Thyroid gland (tissue), 4 donors: Measurements from ENCODE around the gene BSN.

Experiments
- POLR2A ChIP-seq, 2 donors: fragments of 450-650 bp; IDR thresholded peaks; one replicate each; pipeline ENCODE4 v1.6.1; 2017; ENCODE audit warnings: antibody characterized with exemption in 2 of 2, mild to moderate bottlenecking in 2 of 2, moderate library complexity in 1 of 2
- TF ChIP-seq, protein P1 (sequence below), 6 experiments: fragments of 200-600 bp in 3 of 6; fragments of 450-650 bp in 3 of 6; sonication (generic) in 3 of 6; IDR thresholded peaks; one replicate each; pipeline ENCODE4 v1.5.1; 2016 to 2019; ENCODE audit warnings: antibody characterized with exemption in 6 of 6, mild to moderate bottlenecking in 2 of 6, inconsistent platforms in 1 of 6, moderate library complexity in 1 of 6

DNA sequence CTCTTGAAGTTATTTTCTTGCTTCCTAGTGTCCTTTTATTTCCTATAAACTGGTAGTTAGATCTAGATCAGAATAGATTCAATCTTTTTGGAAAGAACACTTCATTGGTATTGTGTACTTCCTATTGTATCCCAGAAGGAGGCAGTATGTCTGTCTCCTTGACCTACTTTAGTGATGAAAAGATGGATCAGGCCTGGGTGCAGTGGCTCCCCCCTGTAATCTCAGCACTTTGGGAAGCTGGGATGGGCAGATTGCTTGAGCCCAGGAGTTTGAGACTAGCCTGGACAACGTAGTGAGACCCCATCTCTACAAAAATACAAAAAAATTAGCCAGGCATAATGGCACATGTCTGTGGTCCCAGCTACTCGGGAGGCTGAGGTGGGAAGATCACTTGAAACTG lies 12.0 kb downstream of the BSN start:
- TF ChIP-seq, protein P1, sequence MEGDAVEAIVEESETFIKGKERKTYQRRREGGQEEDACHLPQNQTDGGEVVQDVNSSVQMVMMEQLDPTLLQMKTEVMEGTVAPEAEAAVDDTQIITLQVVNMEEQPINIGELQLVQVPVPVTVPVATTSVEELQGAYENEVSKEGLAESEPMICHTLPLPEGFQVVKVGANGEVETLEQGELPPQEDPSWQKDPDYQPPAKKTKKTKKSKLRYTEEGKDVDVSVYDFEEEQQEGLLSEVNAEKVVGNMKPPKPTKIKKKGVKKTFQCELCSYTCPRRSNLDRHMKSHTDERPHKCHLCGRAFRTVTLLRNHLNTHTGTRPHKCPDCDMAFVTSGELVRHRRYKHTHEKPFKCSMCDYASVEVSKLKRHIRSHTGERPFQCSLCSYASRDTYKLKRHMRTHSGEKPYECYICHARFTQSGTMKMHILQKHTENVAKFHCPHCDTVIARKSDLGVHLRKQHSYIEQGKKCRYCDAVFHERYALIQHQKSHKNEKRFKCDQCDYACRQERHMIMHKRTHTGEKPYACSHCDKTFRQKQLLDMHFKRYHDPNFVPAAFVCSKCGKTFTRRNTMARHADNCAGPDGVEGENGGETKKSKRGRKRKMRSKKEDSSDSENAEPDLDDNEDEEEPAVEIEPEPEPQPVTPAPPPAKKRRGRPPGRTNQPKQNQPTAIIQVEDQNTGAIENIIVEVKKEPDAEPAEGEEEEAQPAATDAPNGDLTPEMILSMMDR (IDR thresholded peaks at IDR 0.05): no peak
- no peak for TF ChIP-seq POLR2A (IDR thresholded peaks at IDR 0.05)
